Measurements from ENCODE around the gene NKX6-1. TPM values are rescaled to one million over a fixed set of nuclear protein-coding genes. Genes with fewer than 3 reads are reported as not detected.

The NKX6-1 gene
- polyA plus RNA-seq, 1 of the 3 experiments (the other 2 are of a cell fraction): not detected

DNA sequence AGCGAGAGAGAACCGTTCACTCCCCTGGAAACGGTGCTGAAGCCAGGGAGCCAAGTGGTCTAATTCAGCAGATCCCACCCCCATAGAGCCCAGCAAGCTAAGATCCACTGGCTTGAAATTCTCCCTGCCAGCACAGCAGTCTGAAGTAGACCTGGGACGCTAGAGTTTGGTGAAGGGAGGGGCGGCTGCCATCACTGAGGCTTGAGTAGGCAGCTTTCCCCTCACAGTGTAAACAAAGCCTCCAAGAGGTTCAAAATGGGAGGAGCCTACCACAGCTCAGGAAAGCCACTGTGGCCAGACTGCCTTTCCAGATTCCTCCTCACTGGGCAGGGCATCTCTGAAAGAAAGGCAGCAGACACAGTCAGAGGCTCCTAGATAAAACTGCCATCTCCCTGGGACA is 46.0 kb upstream of the NKX6-1 start:
- DNase-seq: no peak
- ChIA-PET POLR2A (no interaction called here), CTCF (interaction anchor here (1.5 kb wide), 1 partner anchor 16 kb away, joined by 4 read pairs; no protein-coding TSS in a partner anchor)
- Histone ChIP-seq H3K4me3 (ENCODE audit: low read depth in 2 of 2, low read length in 1 of 2) (no peak overlapping the region), H3K27ac (ENCODE audit: low read depth in 2 of 2, low read length in 1 of 2) (no peak overlapping the region), H3K4me2 (no peak overlapping the region), H3K9me2 (no peaks in the 10 kb centered on the region), H3F3A (replicated peaks; ENCODE audit: insufficient read depth) (no peaks in the 10 kb centered on the region), H3K79me2 (ENCODE audit: insufficient read depth) (no peaks in the 10 kb centered on the region), H3K36me3 (replicated peaks in 1 of 2; ENCODE audit: control insufficient read depth in 1 of 2, insufficient read depth in 2 of 2, low read length in 1 of 2) (no peaks in the 10 kb centered on the region), H3K9ac (no peak overlapping the region), H3K27me3 (ENCODE audit: insufficient read depth) (no peaks in the 10 kb centered on the region; the same call in 1 of the 2 replicates), H2AFZ (ENCODE audit: low read depth) (no peak overlapping the region), H3K4me1 (ENCODE audit: control insufficient read depth in 1 of 2, insufficient read depth in 2 of 2, low read depth in 1 of 2, low read length in 1 of 2) (no peaks in the 10 kb centered on the region), H3K9me3 (no peaks in the 10 kb centered on the region), H4K20me1 (ENCODE audit: insufficient read depth) (no peaks in the 10 kb centered on the region)
- WGBS (ENCODE audit: low lambda C conversion rate): 30% methylated on average over 5 of the region's 5 CpGs
- no peak for TF ChIP-seq YY1 (IDR thresholded peaks at IDR 0.05; ENCODE audit: low read depth)
- TF ChIP-seq, protein P1, sequence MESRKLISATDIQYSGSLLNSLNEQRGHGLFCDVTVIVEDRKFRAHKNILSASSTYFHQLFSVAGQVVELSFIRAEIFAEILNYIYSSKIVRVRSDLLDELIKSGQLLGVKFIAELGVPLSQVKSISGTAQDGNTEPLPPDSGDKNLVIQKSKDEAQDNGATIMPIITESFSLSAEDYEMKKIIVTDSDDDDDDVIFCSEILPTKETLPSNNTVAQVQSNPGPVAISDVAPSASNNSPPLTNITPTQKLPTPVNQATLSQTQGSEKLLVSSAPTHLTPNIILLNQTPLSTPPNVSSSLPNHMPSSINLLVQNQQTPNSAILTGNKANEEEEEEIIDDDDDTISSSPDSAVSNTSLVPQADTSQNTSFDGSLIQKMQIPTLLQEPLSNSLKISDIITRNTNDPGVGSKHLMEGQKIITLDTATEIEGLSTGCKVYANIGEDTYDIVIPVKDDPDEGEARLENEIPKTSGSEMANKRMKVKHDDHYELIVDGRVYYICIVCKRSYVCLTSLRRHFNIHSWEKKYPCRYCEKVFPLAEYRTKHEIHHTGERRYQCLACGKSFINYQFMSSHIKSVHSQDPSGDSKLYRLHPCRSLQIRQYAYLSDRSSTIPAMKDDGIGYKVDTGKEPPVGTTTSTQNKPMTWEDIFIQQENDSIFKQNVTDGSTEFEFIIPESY (IDR thresholded peaks at IDR 0.05; ENCODE audit: borderline replicate concordance, low read depth): no peak
- no peak for TF ChIP-seq NFIC (IDR thresholded peaks at IDR 0.05; ENCODE audit: borderline replicate concordance)
- no peak for TF ChIP-seq TEAD4 (IDR thresholded peaks at IDR 0.05; ENCODE audit: borderline replicate concordance, insufficient read depth)
- TF ChIP-seq TCF12 (IDR thresholded peaks at IDR 0.05): no peak

DNA sequence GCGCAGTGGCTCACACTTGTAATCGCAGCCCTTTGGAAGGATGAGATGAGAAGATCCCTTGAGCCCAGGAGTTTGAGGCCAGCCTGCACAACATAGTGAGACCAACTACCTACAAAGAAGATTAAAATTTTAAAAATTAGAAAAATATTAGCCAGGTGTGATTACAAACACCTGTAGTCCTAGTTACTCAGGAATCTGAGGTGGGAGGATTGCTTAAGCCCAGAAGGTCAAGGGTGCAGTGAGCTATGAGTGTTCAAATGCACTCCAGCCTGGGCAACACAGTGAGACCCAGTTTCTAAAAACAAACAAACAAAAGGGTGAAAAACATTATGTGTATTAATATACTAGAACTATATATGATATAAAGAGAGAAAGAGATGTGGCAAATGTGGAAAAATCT is 36.8 kb upstream of the NKX6-1 start:
- Histone ChIP-seq H3K27me3 (ENCODE audit: insufficient read depth) (no peaks in the 10 kb centered on the region; the same call in 1 of the 2 replicates), H3K4me1 (ENCODE audit: control insufficient read depth in 1 of 2, insufficient read depth in 2 of 2, low read depth in 1 of 2, low read length in 1 of 2) (no peaks in the 10 kb centered on the region; a peak in 1 of 4 replicates), H3K9ac (no peak overlapping the region), H3K9me3 (no peaks in the 10 kb centered on the region), H3K79me2 (ENCODE audit: insufficient read depth) (no peaks in the 10 kb centered on the region), H3K4me2 (no peak overlapping the region), H3K9me2 (no peaks in the 10 kb centered on the region), H3K4me3 (ENCODE audit: low read depth in 2 of 2, low read length in 1 of 2) (no peak overlapping the region), H2AFZ (ENCODE audit: low read depth) (no peak overlapping the region), H3K36me3 (replicated peaks in 1 of 2; ENCODE audit: control insufficient read depth in 1 of 2, insufficient read depth in 2 of 2, low read length in 1 of 2) (no peaks in the 10 kb centered on the region), H4K20me1 (ENCODE audit: insufficient read depth) (no peaks in the 10 kb centered on the region), H3K27ac (ENCODE audit: low read depth in 2 of 2, low read length in 1 of 2) (no peak overlapping the region), H3F3A (replicated peaks; ENCODE audit: insufficient read depth) (no peaks in the 10 kb centered on the region)
- DNase-seq: no peak
- TF ChIP-seq GABPA (IDR thresholded peaks at IDR 0.05; ENCODE audit: low read depth): no peak
- TF ChIP-seq, protein P2, sequence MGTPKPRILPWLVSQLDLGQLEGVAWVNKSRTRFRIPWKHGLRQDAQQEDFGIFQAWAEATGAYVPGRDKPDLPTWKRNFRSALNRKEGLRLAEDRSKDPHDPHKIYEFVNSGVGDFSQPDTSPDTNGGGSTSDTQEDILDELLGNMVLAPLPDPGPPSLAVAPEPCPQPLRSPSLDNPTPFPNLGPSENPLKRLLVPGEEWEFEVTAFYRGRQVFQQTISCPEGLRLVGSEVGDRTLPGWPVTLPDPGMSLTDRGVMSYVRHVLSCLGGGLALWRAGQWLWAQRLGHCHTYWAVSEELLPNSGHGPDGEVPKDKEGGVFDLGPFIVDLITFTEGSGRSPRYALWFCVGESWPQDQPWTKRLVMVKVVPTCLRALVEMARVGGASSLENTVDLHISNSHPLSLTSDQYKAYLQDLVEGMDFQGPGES (IDR thresholded peaks at IDR 0.05; ENCODE audit: low read depth, low read length): no peak
- TF ChIP-seq SMC3 (IDR thresholded peaks at IDR 0.05; ENCODE audit: low read depth, low read length): no peak
- no peak for TF ChIP-seq RCOR1 (IDR thresholded peaks at IDR 0.05; ENCODE audit: low read length)
- TF ChIP-seq YY1 (IDR thresholded peaks at IDR 0.05; ENCODE audit: low read depth): no peak
- TF ChIP-seq TAF1 (IDR thresholded peaks at IDR 0.05; ENCODE audit: borderline replicate concordance, low read depth, low read length): no peak
- TF ChIP-seq, protein P3, sequence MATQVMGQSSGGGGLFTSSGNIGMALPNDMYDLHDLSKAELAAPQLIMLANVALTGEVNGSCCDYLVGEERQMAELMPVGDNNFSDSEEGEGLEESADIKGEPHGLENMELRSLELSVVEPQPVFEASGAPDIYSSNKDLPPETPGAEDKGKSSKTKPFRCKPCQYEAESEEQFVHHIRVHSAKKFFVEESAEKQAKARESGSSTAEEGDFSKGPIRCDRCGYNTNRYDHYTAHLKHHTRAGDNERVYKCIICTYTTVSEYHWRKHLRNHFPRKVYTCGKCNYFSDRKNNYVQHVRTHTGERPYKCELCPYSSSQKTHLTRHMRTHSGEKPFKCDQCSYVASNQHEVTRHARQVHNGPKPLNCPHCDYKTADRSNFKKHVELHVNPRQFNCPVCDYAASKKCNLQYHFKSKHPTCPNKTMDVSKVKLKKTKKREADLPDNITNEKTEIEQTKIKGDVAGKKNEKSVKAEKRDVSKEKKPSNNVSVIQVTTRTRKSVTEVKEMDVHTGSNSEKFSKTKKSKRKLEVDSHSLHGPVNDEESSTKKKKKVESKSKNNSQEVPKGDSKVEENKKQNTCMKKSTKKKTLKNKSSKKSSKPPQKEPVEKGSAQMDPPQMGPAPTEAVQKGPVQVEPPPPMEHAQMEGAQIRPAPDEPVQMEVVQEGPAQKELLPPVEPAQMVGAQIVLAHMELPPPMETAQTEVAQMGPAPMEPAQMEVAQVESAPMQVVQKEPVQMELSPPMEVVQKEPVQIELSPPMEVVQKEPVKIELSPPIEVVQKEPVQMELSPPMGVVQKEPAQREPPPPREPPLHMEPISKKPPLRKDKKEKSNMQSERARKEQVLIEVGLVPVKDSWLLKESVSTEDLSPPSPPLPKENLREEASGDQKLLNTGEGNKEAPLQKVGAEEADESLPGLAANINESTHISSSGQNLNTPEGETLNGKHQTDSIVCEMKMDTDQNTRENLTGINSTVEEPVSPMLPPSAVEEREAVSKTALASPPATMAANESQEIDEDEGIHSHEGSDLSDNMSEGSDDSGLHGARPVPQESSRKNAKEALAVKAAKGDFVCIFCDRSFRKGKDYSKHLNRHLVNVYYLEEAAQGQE (IDR thresholded peaks at IDR 0.05; ENCODE audit: low read depth, low read length): no peak
- no peak for TF ChIP-seq EZH2phosphoT487 (IDR thresholded peaks at IDR 0.05; ENCODE audit: borderline replicate concordance, low read depth)
- no peak for TF ChIP-seq FOXM1 (IDR thresholded peaks at IDR 0.05; ENCODE audit: low read depth)
- TF ChIP-seq JUND (IDR thresholded peaks at IDR 0.05): no peak
- no peak for TF ChIP-seq SIN3A (IDR thresholded peaks at IDR 0.05; ENCODE audit: borderline replicate concordance, low read depth, low read length)
- TF ChIP-seq, protein P4, sequence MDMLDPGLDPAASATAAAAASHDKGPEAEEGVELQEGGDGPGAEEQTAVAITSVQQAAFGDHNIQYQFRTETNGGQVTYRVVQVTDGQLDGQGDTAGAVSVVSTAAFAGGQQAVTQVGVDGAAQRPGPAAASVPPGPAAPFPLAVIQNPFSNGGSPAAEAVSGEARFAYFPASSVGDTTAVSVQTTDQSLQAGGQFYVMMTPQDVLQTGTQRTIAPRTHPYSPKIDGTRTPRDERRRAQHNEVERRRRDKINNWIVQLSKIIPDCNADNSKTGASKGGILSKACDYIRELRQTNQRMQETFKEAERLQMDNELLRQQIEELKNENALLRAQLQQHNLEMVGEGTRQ (IDR thresholded peaks at IDR 0.05; ENCODE audit: borderline replicate concordance, low read depth, low read length): no peak
- POLR2A ChIA-PET: no interaction called here
- WGBS (ENCODE audit: low lambda C conversion rate): 49% methylated on average over 2 of the region's 2 CpGs
- CTCF ChIA-PET: no interaction called here

Data from SK-N-SH (cell line).